SH-SY5Y (cell line): ENCODE measurements around the gene ROBO1.

ENCODE experiments used
- GATA2 ChIP-seq: IDR thresholded peaks from 2 replicates; pipeline ENCODE4 v1.6.1; 2011; ENCODE audit warnings: mild to moderate bottlenecking, low read depth, low read length
- GATA3 ChIP-seq: IDR thresholded peaks from 2 replicates; pipeline ENCODE4 v1.6.1; 2011; ENCODE audit warnings: low read depth, mild to moderate bottlenecking, low read length, moderate library complexity

Gene ROBO1

GRCh38 chr3:79154865-79155264 is 612.9 kb downstream of the ROBO1 start:
- TF ChIP-seq GATA2: no peak

- no peak for TF ChIP-seq GATA2
- no peak for TF ChIP-seq GATA3
Observed at GRCh38 chr3:79148786-79149185, 619.0 kb downstream of the ROBO1 start.

- TF ChIP-seq GATA2 (no peak), GATA3 (no peak)
Observed at GRCh38 chr3:79146024-79146423, 621.8 kb downstream of the ROBO1 start.

- TF ChIP-seq GATA3 (no peak), GATA2 (no peak)
Observed at GRCh38 chr3:79140708-79141107, 627.1 kb downstream of the ROBO1 start.

GRCh38 chr3:79139395-79140068 is 628.3 kb downstream of the ROBO1 start:
- TF ChIP-seq GATA2 (no peak), GATA3 (no peak)

GRCh38 chr3:79125313-79125984 is 642.3 kb downstream of the ROBO1 start:
- TF ChIP-seq GATA2: no peak
- no peak for TF ChIP-seq GATA3

GRCh38 chr3:79115458-79115857 is 652.3 kb downstream of the ROBO1 start:
- TF ChIP-seq GATA2 (no peak), GATA3 (no peak)

- TF ChIP-seq GATA2: no peak
- no peak for TF ChIP-seq GATA3
Observed at GRCh38 chr3:79113876-79114275, 653.9 kb downstream of the ROBO1 start.

- TF ChIP-seq GATA3 (no peak), GATA2 (no peak)
Observed at GRCh38 chr3:79111375-79112052, 656.3 kb downstream of the ROBO1 start.

GRCh38 chr3:79109754-79110153 is 658.0 kb downstream of the ROBO1 start:
- TF ChIP-seq GATA2 (no peak), GATA3 (no peak)

- no peak for TF ChIP-seq GATA2
- TF ChIP-seq GATA3: no peak
Observed at GRCh38 chr3:79103307-79103706, 664.5 kb downstream of the ROBO1 start.

- no peak for TF ChIP-seq GATA2
- no peak for TF ChIP-seq GATA3
Observed at GRCh38 chr3:79097964-79098660, 669.7 kb downstream of the ROBO1 start.

GRCh38 chr3:79094654-79095053 is 673.1 kb downstream of the ROBO1 start:
- TF ChIP-seq GATA3: no peak
- TF ChIP-seq GATA2: no peak

GRCh38 chr3:79086514-79086913 is 681.3 kb downstream of the ROBO1 start:
- TF ChIP-seq GATA2 (no peak), GATA3 (no peak)

- TF ChIP-seq GATA2: no peak
Observed at GRCh38 chr3:79085171-79085570, 682.6 kb downstream of the ROBO1 start.
